Left ventricle myocardium inferior (tissue), 1 donor: ENCODE data around the gene PKHD1. TPM values are rescaled to one million over a fixed set of nuclear protein-coding genes. Genes with fewer than 3 reads are reported as not detected.
"Not testable (repeated sequence)": the region's sequence is repeated elsewhere in the genome, so short reads cannot be mapped to it uniquely, and the experiment has no call there.

ENCODE experiments used
- DNase-seq: peaks from one replicate; pipeline ENCODE4 v3.0.0-alpha.2; 2020
- H3K27ac ChIP-seq: fragments of 200-600 bp; replicated peaks from 2 replicates; pipeline ENCODE4 v1.8.0; 2021
- H3K27me3 ChIP-seq: fragments of 200-600 bp; 2 replicates; pipeline ENCODE4 v1.8.0; 2021; ENCODE audit warnings: low read depth
- H3K36me3 ChIP-seq: fragments of 200-600 bp; 2 replicates; pipeline ENCODE4 v1.8.0; 2021
- H3K4me1 ChIP-seq: fragments of 200-600 bp; 2 replicates; pipeline ENCODE4 v1.8.0; 2021
- H3K4me3 ChIP-seq: fragments of 200-600 bp; 2 replicates; pipeline ENCODE4 v1.8.0; 2021; ENCODE audit warnings: mild to moderate bottlenecking, moderate library complexity
- H3K9me3 ChIP-seq: fragments of 200-600 bp; replicated peaks from 2 replicates; pipeline ENCODE4 v1.8.0; 2021
- CTCF ChIP-seq: fragments of 200-600 bp; IDR thresholded peaks from 2 replicates; pipeline ENCODE4 v1.8.0; 2021; ENCODE audit warnings: antibody characterized with exemption, mild to moderate bottlenecking, borderline replicate concordance
- intact Hi-C: fragments of 100-400 bp; cut with micrococcal nuclease; formaldehyde crosslinking; loops from one replicate; pipeline ENCODE4 v1.11.0; 2022
- total RNA-seq: library from RNA; stranded (reverse); fragmentation: NEBNext Ultra II Directional; extraction: Animal tissue kit (Norgen Biotek cat#: 25700); gene quantifications from one replicate; pipeline ENCODE4 v1.2.1, GENCODE V29; 2021
- donor health status: DM: no; HTN: yes; CAD: no; lungs with severe emphysema.

PKHD1 gene
- total RNA-seq, 1 donor from 2014 or later, result not detected

- no peak for TF ChIP-seq CTCF
- no peak overlapping the region for H3K27ac ChIP-seq
- H3K4me3 ChIP-seq, result no peak overlapping the region
- intact Hi-C loops, result loop anchor here (10.0 kb wide), 1 partner anchor 1138 kb away; the partner anchor contains the start of gene TFAP2B
- no peaks in the 10 kb centered on the region for H3K9me3 ChIP-seq
- H3K27me3 ChIP-seq, result peaks cover 35% of the 10 kb centered on the region
- no peak for DNase-seq
- no peaks in the 10 kb centered on the region for H3K4me1 ChIP-seq
- no peaks in the 10 kb centered on the region for H3K36me3 ChIP-seq
Measured at GRCh38 chr6:51953246-51953645, 134.2 kb downstream of the PKHD1 start.

GRCh38 chr6:51951924-51952323 lies 135.5 kb downstream of the PKHD1 start:
- Histone ChIP-seq H3K27ac (no peak overlapping the region), H3K4me1 (no peaks in the 10 kb centered on the region), H3K4me3 (no peak overlapping the region), H3K27me3 (peaks cover 38% of the 10 kb centered on the region), H3K36me3 (no peaks in the 10 kb centered on the region), H3K9me3 (no peaks in the 10 kb centered on the region)
- TF ChIP-seq CTCF, result no peak
- DNase-seq, result no peak
- intact Hi-C loops, result loop anchor here (10.0 kb wide), 1 partner anchor 1137 kb away; the partner anchor contains the start of gene TFAP2B

GRCh38 chr6:51949526-51949925 lies 137.9 kb downstream of the PKHD1 start:
- Histone ChIP-seq H3K4me1 (no peaks in the 10 kb centered on the region), H3K27ac (no peak overlapping the region), H3K27me3 (peaks cover 38% of the 10 kb centered on the region), H3K36me3 (no peaks in the 10 kb centered on the region), H3K9me3 (no peaks in the 10 kb centered on the region), H3K4me3 (no peak overlapping the region)
- DNase-seq, result no peak
- no peak for TF ChIP-seq CTCF
- intact Hi-C loops, result no loop called here

- H3K27me3 ChIP-seq, DNase-seq, H3K27ac ChIP-seq, H3K9me3 ChIP-seq, H3K4me1 ChIP-seq, H3K4me3 ChIP-seq, H3K36me3 ChIP-seq, intact Hi-C loops: not testable (repeated sequence)
Measured at GRCh38 chr6:51939695-51940094, 147.7 kb downstream of the PKHD1 start.

GRCh38 chr6:51936531-51937290 lies 150.7 kb downstream of the PKHD1 start:
- H3K4me1 ChIP-seq, result no peaks in the 10 kb centered on the region
- H3K4me3 ChIP-seq, result no peak overlapping the region
- H3K27ac ChIP-seq, result no peak overlapping the region
- H3K9me3 ChIP-seq, result no peaks in the 10 kb centered on the region
- H3K27me3 ChIP-seq, result peaks cover 12% of the 10 kb centered on the region
- intact Hi-C loops, result no loop called here
- no peak for TF ChIP-seq CTCF
- DNase-seq, result no peak
- H3K36me3 ChIP-seq, result no peaks in the 10 kb centered on the region

GRCh38 chr6:51934098-51934497 lies 153.3 kb downstream of the PKHD1 start:
- Histone ChIP-seq H3K27ac (no peak overlapping the region), H3K36me3 (no peaks in the 10 kb centered on the region), H3K27me3 (peaks cover 12% of the 10 kb centered on the region), H3K9me3 (no peaks in the 10 kb centered on the region), H3K4me3 (no peak overlapping the region), H3K4me1 (no peaks in the 10 kb centered on the region)
- intact Hi-C loops, result no loop called here
- TF ChIP-seq CTCF, result no peak
- no peak for DNase-seq
